Measurements from ENCODE around the gene SLA2.
"Not testable (repeated sequence)": the region's sequence is repeated elsewhere in the genome, so short reads cannot be mapped to it uniquely, and the experiment has no call there.

The SLA2 gene

GRCh38 chr20:36574366-36575135 lies 71.4 kb downstream of the SLA2 start:
- peak in 1 of 3 donors; percentile 33 for DNase-seq (ENCODE audit: low read depth in 3 of 3)

DNA sequence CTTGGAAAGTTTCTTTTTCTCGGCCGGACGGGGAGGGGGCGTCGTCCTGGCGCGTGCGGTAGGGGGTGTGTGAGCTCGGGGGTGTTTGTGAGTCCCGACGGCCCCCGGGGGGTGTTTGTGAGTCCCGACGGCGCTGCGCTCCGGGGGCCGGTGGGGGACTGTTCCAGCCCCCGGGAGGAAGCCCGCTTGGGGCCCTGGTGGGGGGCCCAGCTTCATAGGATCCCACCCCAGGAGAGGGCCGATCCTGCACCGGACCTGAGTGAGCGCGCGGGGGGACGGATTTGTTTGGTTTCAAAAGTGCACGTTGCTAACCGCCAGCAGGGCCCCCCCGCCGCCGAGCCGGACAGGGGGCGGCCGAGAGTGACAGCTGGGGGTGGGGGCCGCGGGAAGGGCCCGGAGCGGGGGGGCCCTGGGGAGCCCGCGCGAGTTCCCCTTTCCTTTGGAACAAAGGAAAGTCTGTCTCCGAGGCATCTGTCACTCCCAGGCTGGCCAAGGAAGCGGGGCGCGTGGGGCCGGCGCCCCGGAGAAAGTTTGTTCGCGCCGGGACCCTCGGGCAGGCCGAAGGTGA lies 72.1 kb downstream of the SLA2 start:
- no peak for DNase-seq (ENCODE audit: low read depth in 3 of 3)

- peak; percentile 68 to 84 (median 82) for DNase-seq (ENCODE audit: low read depth in 3 of 3)
These were observed 72.7 kb downstream of the SLA2 start, which contains the start of gene TGIF2 for GRCh38 chr20:36573103-36573797. TSS of gene TGIF2 (plus strand) at chr20:36573597. CDS start at chr20:36578775, 5,178 bp downstream.

- peak; percentile 45 to 73 (median 61) for DNase-seq (ENCODE audit: low read depth in 3 of 3)
These were observed 73.3 kb downstream of the SLA2 start for GRCh38 chr20:36572701-36573102.

DNA sequence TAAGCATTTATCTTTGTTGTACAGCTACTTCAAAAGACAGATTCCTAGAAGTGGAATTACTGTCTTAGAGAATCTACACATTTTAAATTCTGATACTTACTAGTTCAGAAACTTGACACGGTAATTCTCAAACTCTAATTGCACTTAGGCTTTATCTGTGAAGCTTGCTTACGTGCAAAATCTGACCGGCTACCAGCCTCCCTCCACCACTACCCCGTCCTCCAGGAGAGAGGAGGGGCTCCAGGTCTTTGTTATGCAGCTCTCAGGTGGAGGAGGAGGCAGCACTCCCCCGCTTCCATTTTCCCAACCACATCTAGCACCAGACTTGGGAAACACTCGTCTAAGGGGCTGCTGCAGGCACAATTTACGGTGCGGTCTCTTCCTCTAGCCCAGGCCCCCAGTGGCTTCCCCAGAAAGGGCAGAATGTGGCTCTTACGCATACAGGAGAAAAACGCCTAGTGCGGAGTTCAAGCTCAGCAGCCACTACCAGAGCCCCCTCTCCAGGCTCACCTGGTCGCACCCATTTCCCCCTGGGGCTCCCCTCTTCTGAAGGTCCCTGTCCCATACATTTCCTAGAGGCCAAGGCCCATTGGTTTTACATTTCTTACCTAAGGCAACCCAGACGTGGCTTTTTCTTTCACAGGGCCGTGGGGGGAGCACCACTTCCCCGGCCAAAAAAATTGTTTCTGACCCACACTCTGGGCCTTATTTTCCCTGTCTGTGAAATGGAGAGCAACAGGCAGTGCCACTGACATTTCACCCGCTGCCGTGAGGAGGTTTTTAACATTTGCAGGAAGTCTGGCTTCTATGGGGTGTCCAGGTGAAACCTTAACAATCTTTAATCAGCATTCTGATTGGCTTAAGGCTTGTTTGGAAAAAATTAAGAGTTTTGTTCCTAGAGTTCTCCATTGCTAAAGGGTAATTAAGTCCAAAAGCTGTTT lies 74.2 kb downstream of the SLA2 start:
- DNase-seq (ENCODE audit: low read depth in 3 of 3), result no peak

DNA sequence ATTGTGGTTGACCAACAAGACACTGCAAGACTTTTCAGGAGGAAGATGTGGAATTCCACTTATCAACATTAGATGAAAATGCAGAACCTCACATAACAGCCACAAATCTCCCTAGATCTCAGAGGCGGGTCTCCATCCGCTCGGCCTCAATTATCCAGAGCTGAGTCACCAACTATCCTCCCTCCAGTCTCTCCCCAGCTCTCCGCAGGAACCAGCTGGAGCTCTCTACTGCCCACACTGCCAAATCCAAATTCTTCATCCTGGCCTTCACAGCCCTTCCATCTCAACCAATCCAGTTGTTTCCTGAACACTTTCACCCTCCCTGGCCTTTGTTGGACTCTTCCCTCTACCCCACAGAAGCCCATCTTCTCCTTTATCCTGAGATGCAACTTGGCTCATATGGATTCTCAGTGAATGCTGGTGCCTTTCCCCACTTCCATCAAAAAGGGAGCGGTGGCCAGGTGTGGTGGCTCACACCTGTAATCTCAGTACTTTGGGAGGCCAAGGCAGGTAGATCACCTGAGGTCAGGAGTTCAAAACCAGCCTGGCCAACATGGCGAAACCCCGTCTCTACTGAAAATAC lies 76.1 kb downstream of the SLA2 start:
- DNase-seq (ENCODE audit: low read depth in 3 of 3), result no peak

DNA sequence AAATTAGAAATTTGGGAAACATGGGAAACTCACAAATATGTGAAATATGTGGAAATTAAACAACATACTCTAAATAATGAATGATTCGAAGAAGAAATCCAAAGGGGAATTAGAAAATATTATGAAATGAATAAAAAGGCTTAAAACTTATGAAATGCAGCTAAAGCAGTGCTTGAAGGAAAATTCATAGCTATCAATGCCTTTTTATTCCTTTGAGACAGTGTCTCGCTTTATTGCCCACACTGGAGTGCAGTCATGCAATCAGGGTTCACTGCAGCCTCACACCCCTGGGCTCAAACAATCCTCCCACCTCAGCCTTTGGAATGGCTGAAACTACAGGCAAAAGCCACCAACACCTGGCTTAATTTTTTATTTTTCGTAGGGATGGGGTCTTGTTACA lies 80.5 kb downstream of the SLA2 start:
- no peak for DNase-seq (ENCODE audit: low read depth in 3 of 3)

DNA sequence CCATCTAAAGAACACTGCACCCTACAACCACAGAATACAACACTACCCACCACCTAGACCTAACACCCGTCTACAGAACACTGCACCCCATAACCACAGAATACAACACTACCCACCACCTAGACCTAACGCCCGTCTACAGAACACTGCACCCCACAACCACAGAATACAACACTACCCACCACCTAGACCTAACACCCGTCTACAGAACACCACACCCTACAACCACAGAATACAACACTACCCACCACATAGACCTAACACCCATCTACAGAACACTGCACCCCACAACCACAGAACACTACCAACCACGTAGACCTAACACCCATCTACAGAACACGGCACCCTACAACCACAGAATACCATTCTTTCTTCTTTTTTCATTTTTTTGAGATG lies 81.3 kb downstream of the SLA2 start:
- DNase-seq (ENCODE audit: low read depth in 3 of 3), result not testable (repeated sequence)

DNA sequence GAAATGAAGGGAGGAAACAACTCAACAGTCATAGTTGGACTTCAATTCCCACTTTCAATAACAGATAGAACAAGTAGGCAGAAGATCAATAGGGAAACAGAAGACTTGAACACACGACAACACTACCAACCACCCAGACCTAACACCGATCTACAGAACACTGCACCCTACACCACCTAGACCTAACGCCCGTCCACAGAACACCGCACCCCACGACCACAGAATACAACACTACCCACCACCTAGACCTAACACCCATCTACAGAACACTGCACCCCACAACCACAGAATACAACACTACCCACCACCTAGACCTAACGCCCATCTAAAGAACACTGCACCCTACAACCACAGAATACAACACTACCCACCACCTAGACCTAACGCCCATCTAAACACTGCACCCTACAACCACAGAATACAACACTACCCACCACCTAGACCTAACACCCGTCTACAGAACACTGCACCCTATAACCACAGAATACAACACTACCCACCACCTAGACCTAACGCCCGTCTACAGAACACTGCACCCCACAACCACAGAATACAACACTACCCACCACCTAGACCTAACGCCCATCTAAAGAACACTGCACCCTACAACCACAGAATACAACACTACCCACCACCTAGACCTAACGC lies 81.8 kb downstream of the SLA2 start:
- not testable (repeated sequence) for DNase-seq (ENCODE audit: low read depth in 3 of 3)

GRCh38 chr20:36563374-36563773 lies 82.6 kb downstream of the SLA2 start:
- no peak for DNase-seq (ENCODE audit: low read depth in 3 of 3)

- DNase-seq (ENCODE audit: low read depth in 3 of 3), result no peak
These were observed 83.3 kb downstream of the SLA2 start for GRCh38 chr20:36562724-36563123.

All from stimulated activated CD4-positive, alpha-beta T cell treated with anti-CD3 and anti-CD28 coated beads, TNF-alpha, amount 100 ng/mL, for 48 hours (primary cell).